IPS DF 6.9 (cell line): ENCODE data around the gene GIMAP1.

Experiments
- DNase-seq: peaks from one replicate; pipeline ENCODE4 v3.0.0-alpha.2; 2013; ENCODE audit warnings: low read depth, low spot score
- H3K27ac ChIP-seq: one replicate; pipeline ENCODE4 v1.5.1; 2013; ENCODE audit warnings: low read length, control low read depth
- H3K27me3 ChIP-seq: 2 replicates; pipeline ENCODE4 v1.6.1; 2013; ENCODE audit warnings: mild to moderate bottlenecking, low read length; ENCODE audit not compliant: control insufficient read depth, insufficient read depth
- H3K36me3 ChIP-seq: 2 replicates; pipeline ENCODE4 v1.6.1; 2013; ENCODE audit warnings: low read length; ENCODE audit not compliant: control insufficient read depth, insufficient read depth
- H3K4me1 ChIP-seq: 2 replicates; pipeline ENCODE4 v1.6.1; 2013; ENCODE audit warnings: low read length; ENCODE audit not compliant: control insufficient read depth, insufficient read depth
- H3K4me3 ChIP-seq: 2 replicates; pipeline ENCODE4 v1.5.1; 2013; ENCODE audit warnings: mild to moderate bottlenecking, low read length
- H3K9me3 ChIP-seq: 2 replicates; pipeline ENCODE4 v1.6.1; 2013; ENCODE audit warnings: low read length, inconsistent platforms; ENCODE audit not compliant: control insufficient read depth, insufficient read depth
- WGBS: extraction: QIAGEN DNeasy Blood & Tissue Kit; methylation state at CpG from one replicate; pipeline ENCODE4 v1.1.7; 2013; ENCODE audit warnings: mixed read lengths, missing lambda C conversion rate; ENCODE audit not compliant: insufficient read length, insufficient coverage; 5-methylcytosine and 5-hydroxymethylcytosine counted together

GIMAP1 gene

DNA sequence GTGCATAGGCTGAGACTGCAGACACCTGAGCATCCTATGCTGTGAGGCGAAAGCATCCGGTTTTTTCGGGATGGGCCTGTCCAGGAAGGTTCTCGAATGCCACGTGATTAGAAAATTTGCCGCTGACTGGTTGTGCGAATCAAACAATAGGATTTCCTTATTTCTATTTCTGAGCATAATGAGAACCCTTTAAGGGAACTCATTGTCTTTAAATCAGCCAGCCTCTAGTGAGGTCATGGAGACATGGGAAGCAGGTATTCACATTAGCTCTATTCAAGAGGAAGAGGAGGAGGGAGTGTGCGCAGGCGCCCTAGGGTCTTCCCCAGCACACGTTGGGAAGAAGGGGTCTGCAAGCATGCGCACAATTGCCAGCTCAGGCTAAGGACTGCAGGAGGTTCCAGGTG is 5.6 kb downstream of the GIMAP1 start:
- no peak overlapping the region for H3K27ac ChIP-seq
- H3K4me1 ChIP-seq: no peaks in the 10 kb centered on the region
- WGBS: no CpG with 5 or more reads among the region's 11 CpGs
- no peak for DNase-seq
- no peaks in the 10 kb centered on the region for H3K27me3 ChIP-seq
- H3K36me3 ChIP-seq: no peaks in the 10 kb centered on the region; the same call in 1 of the 2 replicates
- no peaks in the 10 kb centered on the region for H3K9me3 ChIP-seq
- H3K4me3 ChIP-seq: no peak overlapping the region

- Histone ChIP-seq H3K27me3 (no peaks in the 10 kb centered on the region; the same call in 1 of the 2 replicates), H3K4me1 (no peaks in the 10 kb centered on the region), H3K4me3 (no peak overlapping the region), H3K27ac (no peak overlapping the region), H3K9me3 (no peaks in the 10 kb centered on the region), H3K36me3 (no peaks in the 10 kb centered on the region; the same call in 1 of the 2 replicates)
- WGBS: no CpG with 5 or more reads among the region's 12 CpGs
- DNase-seq: no peak
These were observed 6.1 kb downstream of the GIMAP1 start for GRCh38 chr7:150722431-150722931.

DNA sequence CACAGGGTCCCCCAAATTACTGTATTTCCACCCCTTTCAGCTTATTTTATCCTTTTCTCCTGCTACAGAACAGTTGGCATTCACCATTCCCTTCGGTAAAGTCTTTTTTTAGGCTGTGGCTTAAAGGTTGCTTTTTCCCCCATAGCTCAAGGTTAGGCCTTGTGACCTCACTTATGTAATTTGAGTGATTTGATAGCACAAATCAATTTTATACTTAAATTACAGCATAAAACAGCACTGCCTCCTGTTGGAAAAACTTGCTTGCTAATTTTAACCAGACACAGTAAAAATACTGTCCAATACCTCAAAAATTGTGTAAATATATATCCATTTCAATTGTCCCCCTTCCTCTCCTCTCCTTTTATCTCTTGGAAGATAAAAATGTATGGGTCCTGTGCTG is 7.1 kb downstream of the GIMAP1 start:
- no peaks in the 10 kb centered on the region for H3K4me1 ChIP-seq
- no peaks in the 10 kb centered on the region; the same call in 1 of the 2 replicates for H3K36me3 ChIP-seq
- H3K9me3 ChIP-seq: no peaks in the 10 kb centered on the region
- no peak overlapping the region for H3K27ac ChIP-seq
- H3K4me3 ChIP-seq: no peak overlapping the region
- WGBS: no CpG with 5 or more reads among the region's 1 CpG
- no peak for DNase-seq
- H3K27me3 ChIP-seq: peaks cover 3% of the 10 kb centered on the region; the same call in 1 of the 2 replicates

GRCh38 chr7:150727381-150727780 is 11.0 kb downstream of the GIMAP1 start:
- no peak for DNase-seq
- WGBS: no CpG with 5 or more reads among the region's 3 CpGs
- no peaks in the 10 kb centered on the region for H3K4me1 ChIP-seq
- H3K27ac ChIP-seq: no peak overlapping the region
- H3K27me3 ChIP-seq: peaks cover 13% of the 10 kb centered on the region
- no peak overlapping the region for H3K4me3 ChIP-seq
- no peaks in the 10 kb centered on the region for H3K36me3 ChIP-seq
- no peaks in the 10 kb centered on the region for H3K9me3 ChIP-seq

DNA sequence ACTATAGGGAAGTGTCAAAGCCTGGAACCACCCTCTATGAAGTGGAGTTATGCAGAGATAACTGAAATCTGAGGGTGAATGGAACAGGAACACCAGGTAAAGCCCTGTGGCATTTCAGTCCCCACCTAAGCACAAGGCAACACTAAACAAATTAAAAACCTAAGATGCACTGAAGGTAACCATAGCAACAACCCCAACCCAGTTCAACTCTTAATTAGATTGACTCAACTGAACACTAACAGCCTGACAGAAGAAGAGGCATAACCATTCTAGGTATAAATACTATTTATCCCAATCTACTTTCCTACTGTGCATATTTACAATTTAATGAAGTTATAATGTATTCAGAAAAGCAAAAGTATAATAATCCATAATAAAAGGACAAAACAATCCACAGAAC is 11.6 kb downstream of the GIMAP1 start:
- H3K27ac ChIP-seq: no peak overlapping the region
- DNase-seq: no peak
- H3K9me3 ChIP-seq: no peaks in the 10 kb centered on the region
- no peaks in the 10 kb centered on the region for H3K4me1 ChIP-seq
- no peaks in the 10 kb centered on the region for H3K36me3 ChIP-seq
- H3K27me3 ChIP-seq: peaks cover 19% of the 10 kb centered on the region
- no peak overlapping the region for H3K4me3 ChIP-seq

DNA sequence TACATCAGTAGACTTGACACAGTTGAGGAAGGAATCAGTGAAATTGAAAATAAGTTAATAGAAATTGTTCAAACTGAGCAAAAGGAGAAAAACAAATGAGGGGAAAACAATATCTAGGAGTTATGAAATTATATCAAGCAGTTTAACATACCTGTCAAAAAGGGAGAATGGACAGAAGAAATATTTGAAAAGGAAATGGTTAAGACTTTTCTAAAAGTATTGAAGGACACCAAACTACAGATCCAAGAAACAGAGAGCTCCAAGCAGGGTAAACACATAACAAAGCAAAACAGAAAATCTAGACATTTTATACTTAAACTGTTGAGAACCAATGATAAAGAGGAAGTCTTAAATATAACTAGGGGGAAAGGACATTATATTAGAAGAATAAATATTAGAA is 12.2 kb downstream of the GIMAP1 start:
- no peak overlapping the region for H3K27ac ChIP-seq
- no peaks in the 10 kb centered on the region for H3K4me1 ChIP-seq
- H3K9me3 ChIP-seq: no peaks in the 10 kb centered on the region
- peaks cover 25% of the 10 kb centered on the region for H3K27me3 ChIP-seq
- no peaks in the 10 kb centered on the region for H3K36me3 ChIP-seq
- no peak overlapping the region for H3K4me3 ChIP-seq
- no peak for DNase-seq

DNA sequence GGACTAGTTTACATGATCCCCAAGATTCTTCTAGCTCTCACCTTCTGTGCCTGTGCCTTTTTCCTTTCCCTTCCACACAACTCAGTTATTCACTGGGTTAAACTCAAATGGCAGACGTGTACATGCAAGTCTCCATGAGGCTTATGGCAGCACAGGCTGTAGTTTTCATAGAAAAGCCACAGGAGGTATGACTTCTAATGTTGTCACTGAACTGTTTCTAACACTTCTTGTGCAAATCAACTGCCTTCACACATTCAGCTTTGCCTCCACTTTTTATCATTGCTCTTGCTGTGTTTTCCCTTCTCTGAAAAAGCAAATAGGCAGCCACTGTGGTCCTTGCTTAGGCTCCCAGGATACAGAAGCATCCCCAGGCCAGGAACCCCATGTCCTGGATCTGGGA is 15.5 kb downstream of the GIMAP1 start:
- H3K4me3 ChIP-seq: no peak overlapping the region
- H3K27me3 ChIP-seq: peaks cover 52% of the 10 kb centered on the region
- H3K27ac ChIP-seq: no peak overlapping the region
- no peaks in the 10 kb centered on the region for H3K36me3 ChIP-seq
- no peaks in the 10 kb centered on the region for H3K9me3 ChIP-seq
- no CpG with 5 or more reads among the region's 1 CpG for WGBS
- DNase-seq: no peak
- H3K4me1 ChIP-seq: no peaks in the 10 kb centered on the region

DNA sequence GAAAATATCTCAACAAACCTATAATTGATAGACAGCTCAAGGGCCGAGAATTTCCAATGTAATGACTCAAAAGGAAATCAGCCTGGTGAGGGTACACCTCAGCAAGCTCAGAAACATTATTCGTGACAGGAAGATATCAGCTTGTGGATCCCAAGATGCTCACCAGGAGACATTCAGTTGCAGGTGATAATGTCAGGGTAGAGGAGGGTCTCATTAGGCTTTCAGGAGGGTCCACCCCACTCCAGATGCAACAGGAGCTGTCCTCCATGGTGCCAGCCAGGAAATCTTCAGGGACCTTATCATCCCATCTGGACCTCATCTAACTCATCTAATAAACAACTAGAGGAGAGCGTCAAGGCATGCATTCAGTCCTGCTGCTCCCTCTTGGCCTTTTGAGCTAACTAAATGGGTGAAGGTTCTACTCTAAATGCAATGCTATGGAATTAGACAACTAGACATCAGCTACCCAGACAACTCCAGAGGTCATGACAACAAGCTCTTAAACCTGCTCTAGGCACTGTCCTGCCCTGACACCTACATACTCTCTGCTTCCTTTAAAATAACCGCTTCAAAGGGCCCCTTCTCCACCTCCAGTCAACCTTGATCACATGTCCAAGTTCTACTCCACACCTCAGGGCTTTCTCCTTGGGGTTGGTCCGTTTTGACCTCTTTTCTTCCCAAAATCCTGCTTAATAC is 16.5 kb downstream of the GIMAP1 start:
- peaks cover 60% of the 10 kb centered on the region for H3K27me3 ChIP-seq
- H3K36me3 ChIP-seq: no peaks in the 10 kb centered on the region
- no CpG with 5 or more reads among the region's 5 CpGs for WGBS
- DNase-seq: no peak
- no peak overlapping the region for H3K4me3 ChIP-seq
- no peaks in the 10 kb centered on the region for H3K4me1 ChIP-seq
- H3K9me3 ChIP-seq: no peaks in the 10 kb centered on the region
- H3K27ac ChIP-seq: no peak overlapping the region

GRCh38 chr7:150733482-150734095 is 17.2 kb downstream of the GIMAP1 start:
- H3K36me3 ChIP-seq: no peaks in the 10 kb centered on the region
- no peaks in the 10 kb centered on the region for H3K4me1 ChIP-seq
- H3K4me3 ChIP-seq: no peak overlapping the region
- peaks cover 66% of the 10 kb centered on the region for H3K27me3 ChIP-seq
- WGBS: no CpG with 5 or more reads among the region's 5 CpGs
- H3K9me3 ChIP-seq: no peaks in the 10 kb centered on the region
- no peak for DNase-seq
- no peak overlapping the region for H3K27ac ChIP-seq

GRCh38 chr7:150734254-150734653 is 17.8 kb downstream of the GIMAP1 start:
- Histone ChIP-seq H3K36me3 (no peaks in the 10 kb centered on the region), H3K4me3 (no peak overlapping the region), H3K27me3 (peaks cover 72% of the 10 kb centered on the region), H3K9me3 (no peaks in the 10 kb centered on the region), H3K27ac (no peak overlapping the region), H3K4me1 (no peaks in the 10 kb centered on the region)
- DNase-seq: no peak
- WGBS: no CpG with 5 or more reads among the region's 3 CpGs
